GM23338 (cell line): ENCODE measurements around the gene PA2G4. TPM values are rescaled to one million over a fixed set of nuclear protein-coding genes. Genes with fewer than 3 reads are reported as not detected.
A peak's percentile ranks its signal among the peaks of the same experiment; 100 is the strongest.

Experiments
- ATAC-seq: fragments of 200-7000 bp; cut with Tn5 transposase; 3 replicates; pipeline ENCODE4 v1.9.1; 2020
- DNase-seq: peaks from one replicate; pipeline ENCODE4 v3.0.0-alpha.2; 2015; ENCODE audit warnings: low spot score
- H2AFZ ChIP-seq: fragments of 200-600 bp; sonication (generic); 2 replicates; pipeline ENCODE4 v1.8.0; 2016; ENCODE audit warnings: antibody characterized with exemption, mild to moderate bottlenecking, moderate library complexity
- H3F3A ChIP-seq: fragments of 200-600 bp; sonication (generic); replicated peaks from 2 replicates; pipeline ENCODE4 v1.8.0; 2017; ENCODE audit warnings: antibody characterized with exemption, mixed run types, low read depth
- H3K27ac ChIP-seq: fragments of 200-600 bp; sonication (generic); 2 replicates; pipeline ENCODE4 v1.6.1; 2016; ENCODE audit warnings: low read depth
- H3K27me3 ChIP-seq: fragments of 200-600 bp; sonication (generic); 2 replicates; pipeline ENCODE4 v1.8.0; 2016; ENCODE audit warnings: mild to moderate bottlenecking, mixed run types, moderate library complexity; ENCODE audit not compliant: insufficient read depth
- H3K36me3 ChIP-seq: fragments of 200-600 bp; sonication (generic); 2 replicates; pipeline ENCODE4 v1.8.0; 2016; ENCODE audit warnings: mild to moderate bottlenecking; ENCODE audit not compliant: insufficient read depth
- H3K4me1 ChIP-seq: fragments of 200-600 bp; sonication (generic); 2 replicates; pipeline ENCODE4 v1.8.0; 2016; ENCODE audit warnings: mild to moderate bottlenecking, moderate library complexity; ENCODE audit not compliant: insufficient read depth
- H3K4me2 ChIP-seq: fragments of 200-600 bp; sonication (generic); 2 replicates; pipeline ENCODE4 v1.7.1; 2017; ENCODE audit warnings: mixed run types
- H3K4me3 ChIP-seq: fragments of 200-600 bp; sonication (generic); 2 replicates; pipeline ENCODE4 v1.6.1; 2016; ENCODE audit warnings: mixed run types
- H3K79me2 ChIP-seq: fragments of 200-600 bp; sonication (generic); replicated peaks from 2 replicates; pipeline ENCODE4 v1.8.0; 2017; ENCODE audit warnings: mild to moderate bottlenecking; ENCODE audit not compliant: insufficient read depth
- H3K9me2 ChIP-seq: fragments of 200-600 bp; sonication (generic); 2 replicates; pipeline ENCODE4 v1.8.0; 2017; ENCODE audit not compliant: insufficient read depth
- H4K20me1 ChIP-seq: fragments of 200-600 bp; sonication (generic); replicated peaks from 2 replicates; pipeline ENCODE4 v1.8.0; 2017; ENCODE audit warnings: mild to moderate bottlenecking; ENCODE audit not compliant: insufficient read depth
- H3K27ac Mint-ChIP-seq: 2 replicates; pipeline ENCODE4 v1.8.0; 2020; ENCODE audit warnings: inconsistent platforms, mild to moderate bottlenecking, moderate library complexity, mixed read lengths
- H3K27me3 Mint-ChIP-seq: 3 replicates; pipeline ENCODE4 v1.8.0; 2022; ENCODE audit warnings: low read depth, mild to moderate bottlenecking, moderate library complexity, mixed read lengths, inconsistent platforms; ENCODE audit not compliant: insufficient read depth, poor library complexity
- H3K36me3 Mint-ChIP-seq: 3 replicates; pipeline ENCODE4 v1.8.0; 2021; ENCODE audit warnings: low read depth, mild to moderate bottlenecking, inconsistent platforms, moderate library complexity, mixed read lengths
- H3K4me1 Mint-ChIP-seq: 3 replicates; pipeline ENCODE4 v1.8.0; 2020; ENCODE audit warnings: mild to moderate bottlenecking, inconsistent platforms, mixed read lengths
- H3K4me3 Mint-ChIP-seq: 3 replicates; pipeline ENCODE4 v1.8.0; 2021; ENCODE audit warnings: moderate library complexity, mild to moderate bottlenecking, inconsistent platforms, mixed read lengths
- H3K9me3 Mint-ChIP-seq: 3 replicates; pipeline ENCODE4 v1.8.0; 2020; ENCODE audit warnings: moderate library complexity, mild to moderate bottlenecking, inconsistent platforms, mixed read lengths
- NANOG ChIP-seq: IDR thresholded peaks from 2 replicates; pipeline ENCODE4 v1.6.1; 2016; ENCODE audit warnings: antibody characterized with exemption, borderline replicate concordance
- POLR2AphosphoS5 ChIP-seq: IDR thresholded peaks from 2 replicates; pipeline ENCODE4 v1.6.1; 2016; ENCODE audit warnings: antibody characterized with exemption, low read depth
- ZNF331 ChIP-seq: fragments of 250-450 bp; sonication (Bioruptor Pico); IDR thresholded peaks from 2 replicates; pipeline ENCODE4 v1.5.0; 2020; ENCODE audit warnings: low read depth, mild to moderate bottlenecking, moderate library complexity
- polyA plus RNA-seq: library from polyadenylated mRNA; unstranded; fragments of >200 nt; fragmentation: Nextera tagmentation; extraction: Ambion mirVana; gene quantifications from 2 replicates; pipeline ENCODE4 v1.2.1, GENCODE V29; 2016
- total RNA-seq: library from RNA; depleted of rRNA; stranded (reverse); fragments of >200 nt; shearing (Covaris generic); gene quantifications from 2 replicates; pipeline ENCODE4 v1.2.3, GENCODE V29; 2014
- TF ChIP-seq, protein P1 (sequence below): IDR thresholded peaks from 2 replicates; pipeline ENCODE4 v1.6.1; 2016; ENCODE audit warnings: antibody characterized with exemption
- TF ChIP-seq, protein P2 (sequence below): IDR thresholded peaks from one replicate; pipeline ENCODE4 v1.6.1; 2018; ENCODE audit warnings: antibody characterized with exemption; ENCODE audit not compliant: unreplicated experiment
- TF ChIP-seq, protein P3 (sequence below): fragments of 250-450 bp; sonication (Bioruptor Pico); IDR thresholded peaks from 2 replicates; pipeline ENCODE4 v1.5.0; 2020; ENCODE audit warnings: mild to moderate bottlenecking, moderate library complexity

PA2G4 gene
- total and polyA plus RNA-seq, 2 experiments from 2014 or later = 237 to 373 TPM

DNA sequence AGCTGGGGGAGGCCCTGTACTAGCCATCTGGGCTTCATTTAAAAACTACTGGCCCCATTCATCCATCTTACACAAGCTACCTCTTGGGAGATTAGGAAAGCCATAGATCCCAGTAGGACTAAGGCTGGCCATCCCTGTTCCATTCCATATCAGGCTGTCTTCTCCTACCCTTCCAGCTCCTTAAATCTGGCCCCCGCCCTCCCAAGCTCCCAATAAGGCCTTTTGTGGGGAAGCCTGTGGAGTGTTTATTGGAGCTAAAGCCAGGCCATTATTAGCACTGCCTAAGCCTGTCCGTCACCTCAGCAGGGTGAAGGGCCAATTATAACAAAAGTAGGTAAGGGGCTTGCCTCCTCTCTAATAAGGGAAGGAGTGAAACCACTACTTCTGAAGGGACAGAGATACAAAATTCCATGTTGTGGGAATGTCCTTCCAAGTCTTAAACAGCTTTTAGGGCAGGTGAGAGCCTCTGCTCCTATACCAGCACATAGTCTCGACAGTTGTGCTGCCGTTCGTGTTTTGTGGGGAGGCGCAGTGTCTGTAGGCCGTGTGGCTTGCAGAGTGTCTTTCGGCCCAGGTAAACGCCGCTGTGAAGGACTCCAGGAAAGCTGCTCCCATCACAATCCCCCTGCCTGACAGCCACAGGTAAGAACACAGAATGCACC is 57.5 kb downstream of the PA2G4 start (continued):
- TF ChIP-seq, protein P1, sequence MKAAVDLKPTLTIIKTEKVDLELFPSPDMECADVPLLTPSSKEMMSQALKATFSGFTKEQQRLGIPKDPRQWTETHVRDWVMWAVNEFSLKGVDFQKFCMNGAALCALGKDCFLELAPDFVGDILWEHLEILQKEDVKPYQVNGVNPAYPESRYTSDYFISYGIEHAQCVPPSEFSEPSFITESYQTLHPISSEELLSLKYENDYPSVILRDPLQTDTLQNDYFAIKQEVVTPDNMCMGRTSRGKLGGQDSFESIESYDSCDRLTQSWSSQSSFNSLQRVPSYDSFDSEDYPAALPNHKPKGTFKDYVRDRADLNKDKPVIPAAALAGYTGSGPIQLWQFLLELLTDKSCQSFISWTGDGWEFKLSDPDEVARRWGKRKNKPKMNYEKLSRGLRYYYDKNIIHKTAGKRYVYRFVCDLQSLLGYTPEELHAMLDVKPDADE = no peak
- no peak for TF ChIP-seq ZNF331
- TF ChIP-seq, protein P2, sequence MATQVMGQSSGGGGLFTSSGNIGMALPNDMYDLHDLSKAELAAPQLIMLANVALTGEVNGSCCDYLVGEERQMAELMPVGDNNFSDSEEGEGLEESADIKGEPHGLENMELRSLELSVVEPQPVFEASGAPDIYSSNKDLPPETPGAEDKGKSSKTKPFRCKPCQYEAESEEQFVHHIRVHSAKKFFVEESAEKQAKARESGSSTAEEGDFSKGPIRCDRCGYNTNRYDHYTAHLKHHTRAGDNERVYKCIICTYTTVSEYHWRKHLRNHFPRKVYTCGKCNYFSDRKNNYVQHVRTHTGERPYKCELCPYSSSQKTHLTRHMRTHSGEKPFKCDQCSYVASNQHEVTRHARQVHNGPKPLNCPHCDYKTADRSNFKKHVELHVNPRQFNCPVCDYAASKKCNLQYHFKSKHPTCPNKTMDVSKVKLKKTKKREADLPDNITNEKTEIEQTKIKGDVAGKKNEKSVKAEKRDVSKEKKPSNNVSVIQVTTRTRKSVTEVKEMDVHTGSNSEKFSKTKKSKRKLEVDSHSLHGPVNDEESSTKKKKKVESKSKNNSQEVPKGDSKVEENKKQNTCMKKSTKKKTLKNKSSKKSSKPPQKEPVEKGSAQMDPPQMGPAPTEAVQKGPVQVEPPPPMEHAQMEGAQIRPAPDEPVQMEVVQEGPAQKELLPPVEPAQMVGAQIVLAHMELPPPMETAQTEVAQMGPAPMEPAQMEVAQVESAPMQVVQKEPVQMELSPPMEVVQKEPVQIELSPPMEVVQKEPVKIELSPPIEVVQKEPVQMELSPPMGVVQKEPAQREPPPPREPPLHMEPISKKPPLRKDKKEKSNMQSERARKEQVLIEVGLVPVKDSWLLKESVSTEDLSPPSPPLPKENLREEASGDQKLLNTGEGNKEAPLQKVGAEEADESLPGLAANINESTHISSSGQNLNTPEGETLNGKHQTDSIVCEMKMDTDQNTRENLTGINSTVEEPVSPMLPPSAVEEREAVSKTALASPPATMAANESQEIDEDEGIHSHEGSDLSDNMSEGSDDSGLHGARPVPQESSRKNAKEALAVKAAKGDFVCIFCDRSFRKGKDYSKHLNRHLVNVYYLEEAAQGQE = no peak

- Histone ChIP-seq H4K20me1 (peaks cover 25% of the 10 kb centered on the region), H3K9me2 (no peaks in the 10 kb centered on the region), H3K4me3 (no peak overlapping the region), H3K36me3 (peaks cover 55% of the 10 kb centered on the region), H3F3A (peaks cover 57% of the 10 kb centered on the region), H3K79me2 (peaks cover 31% of the 10 kb centered on the region), H3K4me1 (peaks cover 41% of the 10 kb centered on the region), H2AFZ (no peak overlapping the region), H3K27me3 (no peaks in the 10 kb centered on the region), H3K4me2 (peak overlapping the region; percentile 36), H3K27ac (peak overlapping the region; percentile 98)
- no peak for TF ChIP-seq NANOG
- peak; percentile 38; the same call in 1 of the 2 replicates for TF ChIP-seq POLR2AphosphoS5
- TF ChIP-seq, protein P3, sequence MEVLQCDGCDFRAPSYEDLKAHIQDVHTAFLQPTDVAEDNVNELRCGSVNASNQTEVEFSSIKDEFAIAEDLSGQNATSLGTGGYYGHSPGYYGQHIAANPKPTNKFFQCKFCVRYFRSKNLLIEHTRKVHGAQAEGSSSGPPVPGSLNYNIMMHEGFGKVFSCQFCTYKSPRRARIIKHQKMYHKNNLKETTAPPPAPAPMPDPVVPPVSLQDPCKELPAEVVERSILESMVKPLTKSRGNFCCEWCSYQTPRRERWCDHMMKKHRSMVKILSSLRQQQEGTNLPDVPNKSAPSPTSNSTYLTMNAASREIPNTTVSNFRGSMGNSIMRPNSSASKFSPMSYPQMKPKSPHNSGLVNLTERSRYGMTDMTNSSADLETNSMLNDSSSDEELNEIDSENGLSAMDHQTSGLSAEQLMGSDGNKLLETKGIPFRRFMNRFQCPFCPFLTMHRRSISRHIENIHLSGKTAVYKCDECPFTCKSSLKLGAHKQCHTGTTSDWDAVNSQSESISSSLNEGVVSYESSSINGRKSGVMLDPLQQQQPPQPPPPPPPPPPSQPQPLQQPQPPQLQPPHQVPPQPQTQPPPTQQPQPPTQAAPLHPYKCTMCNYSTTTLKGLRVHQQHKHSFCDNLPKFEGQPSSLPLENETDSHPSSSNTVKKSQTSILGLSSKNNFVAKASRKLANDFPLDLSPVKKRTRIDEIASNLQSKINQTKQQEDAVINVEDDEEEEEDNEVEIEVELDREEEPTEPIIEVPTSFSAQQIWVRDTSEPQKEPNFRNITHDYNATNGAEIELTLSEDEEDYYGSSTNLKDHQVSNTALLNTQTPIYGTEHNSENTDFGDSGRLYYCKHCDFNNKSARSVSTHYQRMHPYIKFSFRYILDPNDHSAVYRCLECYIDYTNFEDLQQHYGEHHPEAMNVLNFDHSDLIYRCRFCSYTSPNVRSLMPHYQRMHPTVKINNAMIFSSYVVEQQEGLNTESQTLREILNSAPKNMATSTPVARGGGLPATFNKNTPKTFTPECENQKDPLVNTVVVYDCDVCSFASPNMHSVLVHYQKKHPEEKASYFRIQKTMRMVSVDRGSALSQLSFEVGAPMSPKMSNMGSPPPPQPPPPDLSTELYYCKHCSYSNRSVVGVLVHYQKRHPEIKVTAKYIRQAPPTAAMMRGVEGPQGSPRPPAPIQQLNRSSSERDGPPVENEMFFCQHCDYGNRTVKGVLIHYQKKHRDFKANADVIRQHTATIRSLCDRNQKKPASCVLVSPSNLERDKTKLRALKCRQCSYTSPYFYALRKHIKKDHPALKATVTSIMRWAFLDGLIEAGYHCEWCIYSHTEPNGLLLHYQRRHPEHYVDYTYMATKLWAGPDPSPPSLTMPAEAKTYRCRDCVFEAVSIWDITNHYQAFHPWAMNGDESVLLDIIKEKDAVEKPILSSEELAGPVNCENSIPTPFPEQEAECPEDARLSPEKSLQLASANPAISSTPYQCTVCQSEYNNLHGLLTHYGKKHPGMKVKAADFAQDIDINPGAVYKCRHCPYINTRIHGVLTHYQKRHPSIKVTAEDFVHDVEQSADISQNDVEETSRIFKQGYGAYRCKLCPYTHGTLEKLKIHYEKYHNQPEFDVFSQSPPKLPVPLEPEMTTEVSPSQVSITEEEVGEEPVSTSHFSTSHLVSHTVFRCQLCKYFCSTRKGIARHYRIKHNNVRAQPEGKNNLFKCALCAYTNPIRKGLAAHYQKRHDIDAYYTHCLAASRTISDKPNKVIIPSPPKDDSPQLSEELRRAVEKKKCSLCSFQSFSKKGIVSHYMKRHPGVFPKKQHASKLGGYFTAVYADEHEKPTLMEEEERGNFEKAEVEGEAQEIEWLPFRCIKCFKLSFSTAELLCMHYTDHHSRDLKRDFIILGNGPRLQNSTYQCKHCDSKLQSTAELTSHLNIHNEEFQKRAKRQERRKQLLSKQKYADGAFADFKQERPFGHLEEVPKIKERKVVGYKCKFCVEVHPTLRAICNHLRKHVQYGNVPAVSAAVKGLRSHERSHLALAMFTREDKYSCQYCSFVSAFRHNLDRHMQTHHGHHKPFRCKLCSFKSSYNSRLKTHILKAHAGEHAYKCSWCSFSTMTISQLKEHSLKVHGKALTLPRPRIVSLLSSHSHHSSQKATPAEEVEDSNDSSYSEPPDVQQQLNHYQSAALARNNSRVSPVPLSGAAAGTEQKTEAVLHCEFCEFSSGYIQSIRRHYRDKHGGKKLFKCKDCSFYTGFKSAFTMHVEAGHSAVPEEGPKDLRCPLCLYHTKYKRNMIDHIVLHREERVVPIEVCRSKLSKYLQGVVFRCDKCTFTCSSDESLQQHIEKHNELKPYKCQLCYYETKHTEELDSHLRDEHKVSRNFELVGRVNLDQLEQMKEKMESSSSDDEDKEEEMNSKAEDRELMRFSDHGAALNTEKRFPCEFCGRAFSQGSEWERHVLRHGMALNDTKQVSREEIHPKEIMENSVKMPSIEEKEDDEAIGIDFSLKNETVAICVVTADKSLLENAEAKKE (CRISPR knock-in tag) = no peak
- DNase-seq (peak; percentile 64), ATAC-seq (peak; percentile 2)
- peak overlapping the region; percentile 36; the same call in 2 of the 3 replicates for H3K4me3 Mint-ChIP-seq
- H3K36me3 Mint-ChIP-seq = peaks cover 92% of the 10 kb centered on the region
- peak overlapping the region; percentile 95 for H3K27ac Mint-ChIP-seq
- H3K4me1 Mint-ChIP-seq = peaks cover 50% of the 10 kb centered on the region
- no peaks in the 10 kb centered on the region; the same call in 2 of the 3 replicates for H3K9me3 Mint-ChIP-seq
- H3K27me3 Mint-ChIP-seq = peaks cover 47% of the 10 kb centered on the region
Observed at GRCh38 chr12:56162468-56163290, 58.3 kb downstream of the PA2G4 start.
